Measurements from ENCODE around the gene TNKS1BP1.

- TF ChIP-seq CTCF (IDR thresholded peaks at IDR 0.05; ENCODE audit: low read length) (no peak), EZH2 (IDR thresholded peaks at IDR 0.05; ENCODE audit: borderline replicate concordance, low read length) (no peak)
Observed at GRCh38 chr11:57251491-57252104, 73.2 kb downstream of the TNKS1BP1 start.

Data from OCI-LY1 (cell line).